Measurements from ENCODE around the gene SKOR2.

DNA sequence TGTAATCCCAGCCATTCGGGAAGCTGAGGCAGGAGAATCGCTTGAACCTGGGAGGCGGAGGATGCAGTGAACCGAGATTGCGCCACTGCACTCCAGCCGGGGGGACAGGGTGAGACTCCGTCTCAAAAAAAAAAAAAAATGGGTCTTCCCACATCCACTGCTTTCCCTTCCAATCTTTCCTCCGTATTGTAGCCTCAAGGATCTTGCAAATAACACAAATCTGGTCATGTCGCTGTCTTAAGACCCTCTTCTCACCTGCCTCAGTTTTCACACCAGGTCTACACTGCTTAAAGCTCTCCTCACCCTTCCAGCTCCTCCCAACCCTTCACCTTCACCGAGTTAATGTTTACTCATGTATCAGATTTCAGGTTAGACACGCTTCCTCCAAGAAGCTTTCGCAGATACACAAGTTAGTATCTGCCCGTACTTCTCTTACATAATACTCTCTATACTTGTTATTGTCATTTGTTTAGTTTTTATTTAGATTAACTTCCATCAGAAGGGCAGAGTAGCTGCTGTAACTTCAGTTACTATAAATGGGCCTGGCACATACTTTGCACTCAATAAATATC is 76.8 kb downstream of the SKOR2 start:
- TF ChIP-seq, protein P1, sequence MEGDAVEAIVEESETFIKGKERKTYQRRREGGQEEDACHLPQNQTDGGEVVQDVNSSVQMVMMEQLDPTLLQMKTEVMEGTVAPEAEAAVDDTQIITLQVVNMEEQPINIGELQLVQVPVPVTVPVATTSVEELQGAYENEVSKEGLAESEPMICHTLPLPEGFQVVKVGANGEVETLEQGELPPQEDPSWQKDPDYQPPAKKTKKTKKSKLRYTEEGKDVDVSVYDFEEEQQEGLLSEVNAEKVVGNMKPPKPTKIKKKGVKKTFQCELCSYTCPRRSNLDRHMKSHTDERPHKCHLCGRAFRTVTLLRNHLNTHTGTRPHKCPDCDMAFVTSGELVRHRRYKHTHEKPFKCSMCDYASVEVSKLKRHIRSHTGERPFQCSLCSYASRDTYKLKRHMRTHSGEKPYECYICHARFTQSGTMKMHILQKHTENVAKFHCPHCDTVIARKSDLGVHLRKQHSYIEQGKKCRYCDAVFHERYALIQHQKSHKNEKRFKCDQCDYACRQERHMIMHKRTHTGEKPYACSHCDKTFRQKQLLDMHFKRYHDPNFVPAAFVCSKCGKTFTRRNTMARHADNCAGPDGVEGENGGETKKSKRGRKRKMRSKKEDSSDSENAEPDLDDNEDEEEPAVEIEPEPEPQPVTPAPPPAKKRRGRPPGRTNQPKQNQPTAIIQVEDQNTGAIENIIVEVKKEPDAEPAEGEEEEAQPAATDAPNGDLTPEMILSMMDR (IDR thresholded peaks at IDR 0.05), result no peak
- no peak for TF ChIP-seq POLR2A (IDR thresholded peaks at IDR 0.05)
